22Rv1 (cell line): Measurements from ENCODE around the gene EVA1C.
A peak's percentile ranks its signal among the peaks of the same experiment; 100 is the strongest.

Experiments used
- H3K27ac ChIP-seq: fragments of 450-650 bp; 2 replicates; pipeline ENCODE4 v1.5.1; 2017
- ZFX ChIP-seq: fragments of 450-650 bp; IDR thresholded peaks from 2 replicates; pipeline ENCODE4 v1.6.1; 2017; ENCODE audit warnings: antibody characterized with exemption, borderline replicate concordance
- TF ChIP-seq, protein P1 (sequence below): fragments of 450-650 bp; IDR thresholded peaks from 2 replicates; pipeline ENCODE4 v1.5.1; 2017; ENCODE audit warnings: mild to moderate bottlenecking

The EVA1C gene

DNA sequence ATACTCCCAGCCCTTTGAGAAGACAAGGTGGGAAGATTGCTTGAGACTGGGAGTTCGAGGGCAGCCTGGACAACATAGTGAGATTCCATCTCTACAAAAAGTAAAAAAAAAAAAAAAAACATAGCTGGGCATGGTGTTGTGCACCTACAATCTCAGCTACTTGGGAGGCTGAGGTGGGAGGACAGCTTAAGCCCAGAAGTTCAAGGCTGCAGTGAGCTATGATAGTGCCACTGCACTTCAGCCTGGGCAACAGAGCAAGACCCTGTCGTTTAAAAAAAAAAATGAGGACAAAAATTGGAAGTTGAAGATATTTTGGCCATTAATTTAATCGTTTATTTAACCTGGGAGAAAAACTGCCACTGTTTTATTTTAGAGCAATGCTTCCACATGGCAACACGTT, 20.8 kb upstream of the EVA1C start:
- no peak overlapping the region for H3K27ac ChIP-seq
- TF ChIP-seq ZFX = no peak
- TF ChIP-seq, protein P1, sequence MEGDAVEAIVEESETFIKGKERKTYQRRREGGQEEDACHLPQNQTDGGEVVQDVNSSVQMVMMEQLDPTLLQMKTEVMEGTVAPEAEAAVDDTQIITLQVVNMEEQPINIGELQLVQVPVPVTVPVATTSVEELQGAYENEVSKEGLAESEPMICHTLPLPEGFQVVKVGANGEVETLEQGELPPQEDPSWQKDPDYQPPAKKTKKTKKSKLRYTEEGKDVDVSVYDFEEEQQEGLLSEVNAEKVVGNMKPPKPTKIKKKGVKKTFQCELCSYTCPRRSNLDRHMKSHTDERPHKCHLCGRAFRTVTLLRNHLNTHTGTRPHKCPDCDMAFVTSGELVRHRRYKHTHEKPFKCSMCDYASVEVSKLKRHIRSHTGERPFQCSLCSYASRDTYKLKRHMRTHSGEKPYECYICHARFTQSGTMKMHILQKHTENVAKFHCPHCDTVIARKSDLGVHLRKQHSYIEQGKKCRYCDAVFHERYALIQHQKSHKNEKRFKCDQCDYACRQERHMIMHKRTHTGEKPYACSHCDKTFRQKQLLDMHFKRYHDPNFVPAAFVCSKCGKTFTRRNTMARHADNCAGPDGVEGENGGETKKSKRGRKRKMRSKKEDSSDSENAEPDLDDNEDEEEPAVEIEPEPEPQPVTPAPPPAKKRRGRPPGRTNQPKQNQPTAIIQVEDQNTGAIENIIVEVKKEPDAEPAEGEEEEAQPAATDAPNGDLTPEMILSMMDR = no peak

DNA sequence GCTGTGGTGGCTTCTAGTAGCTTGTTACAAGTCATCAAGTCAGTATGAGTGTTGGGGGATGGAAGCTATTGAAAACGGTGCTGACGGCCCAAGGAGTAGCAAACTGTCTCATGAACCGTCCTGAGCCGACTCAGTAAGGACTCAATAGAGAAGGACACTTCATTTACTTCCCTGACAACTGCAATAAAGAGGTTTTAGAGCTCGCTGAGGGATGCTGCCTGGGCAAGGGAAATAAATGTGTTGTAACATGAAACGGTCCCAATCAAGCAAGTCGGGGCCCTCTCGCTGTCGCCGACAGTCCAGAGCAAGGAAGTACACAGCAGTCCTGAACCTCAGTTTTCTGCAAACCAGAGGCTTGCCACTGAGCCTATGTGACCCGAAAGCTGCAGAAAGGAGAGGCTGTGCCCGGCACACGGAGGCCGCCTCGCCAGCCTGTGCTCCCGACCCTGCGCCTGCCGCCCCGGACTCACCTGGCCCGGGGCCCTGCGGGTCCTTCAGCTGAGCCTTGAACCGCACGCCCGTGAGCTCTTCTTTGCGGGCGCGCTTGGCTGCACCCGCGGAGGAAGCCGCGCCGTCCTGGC, 20.1 kb upstream of the EVA1C start:
- no peak for TF ChIP-seq ZFX
- TF ChIP-seq, protein P1 = no peak
- peak overlapping the region; percentile 65; the same call in 1 of the 2 replicates for H3K27ac ChIP-seq

DNA sequence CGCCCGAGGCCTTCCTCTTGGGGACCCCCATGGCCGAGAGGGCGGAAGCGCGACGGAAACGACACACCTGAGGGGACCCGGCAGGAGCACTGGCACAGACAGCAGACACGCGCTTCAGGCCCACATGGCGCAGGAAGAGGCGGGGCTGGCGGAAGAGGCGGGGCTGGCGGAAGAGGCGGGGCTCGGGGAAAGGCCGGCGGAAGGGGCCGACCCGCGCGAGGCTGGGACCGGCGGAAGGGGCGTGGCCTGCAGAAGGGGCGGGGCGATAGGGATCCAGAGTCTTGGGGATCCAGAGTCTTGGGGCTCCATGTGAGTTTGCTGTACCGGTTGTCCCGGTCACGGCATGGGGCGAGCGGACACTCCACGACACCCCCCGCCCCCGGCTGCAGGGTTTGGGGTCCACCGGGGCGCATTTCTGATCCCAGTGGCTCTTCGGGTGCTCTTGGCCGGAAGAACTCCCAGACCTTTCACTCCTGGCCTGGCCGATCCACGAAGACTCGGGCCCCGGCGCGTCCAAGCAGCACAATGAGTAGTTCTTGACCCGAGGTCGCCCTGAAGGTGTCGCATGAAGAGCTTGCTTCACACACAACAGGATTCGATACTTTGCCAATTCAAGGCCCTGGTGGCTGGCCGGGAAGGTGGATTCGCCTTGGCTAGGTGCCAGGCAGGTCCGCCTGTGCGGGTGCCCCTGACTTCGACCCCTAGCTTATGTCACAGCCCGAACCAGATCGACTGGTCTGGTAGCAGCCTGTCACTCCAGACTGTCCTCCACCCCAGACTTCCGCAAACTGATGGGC, 19.4 kb upstream of the EVA1C start, which contains the start of gene URB1:
URB1 (minus strand) TSS at position 133 of the 797 bp plus-strand sequence; CDS start at position 31, 102 bp downstream.
- peak within 1 kb of the TSS; percentile 65 for H3K27ac ChIP-seq
- no peak for TF ChIP-seq ZFX
- TF ChIP-seq, protein P1 = 0 out of 2 replicates have a peak, but pooled peaks have one; percentile 17

DNA sequence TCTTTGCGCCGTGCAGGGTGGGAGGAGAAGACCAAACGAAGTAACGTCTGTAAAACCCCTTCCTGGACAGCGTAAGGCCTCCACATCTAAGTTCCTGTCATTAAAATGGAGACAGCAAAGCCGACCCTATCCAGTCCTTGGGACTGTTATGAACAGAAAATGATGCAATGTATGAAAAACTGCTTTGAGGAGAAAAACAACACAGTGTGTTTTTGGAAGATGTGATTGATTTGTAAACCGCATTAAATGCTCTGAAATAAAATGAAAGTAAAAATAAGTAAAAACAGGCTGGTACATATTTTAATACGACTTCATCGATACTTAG, 18.9 kb upstream of the EVA1C start:
- peak overlapping the region; percentile 65 for H3K27ac ChIP-seq
- TF ChIP-seq, protein P1 = no peak
- TF ChIP-seq ZFX = no peak

DNA sequence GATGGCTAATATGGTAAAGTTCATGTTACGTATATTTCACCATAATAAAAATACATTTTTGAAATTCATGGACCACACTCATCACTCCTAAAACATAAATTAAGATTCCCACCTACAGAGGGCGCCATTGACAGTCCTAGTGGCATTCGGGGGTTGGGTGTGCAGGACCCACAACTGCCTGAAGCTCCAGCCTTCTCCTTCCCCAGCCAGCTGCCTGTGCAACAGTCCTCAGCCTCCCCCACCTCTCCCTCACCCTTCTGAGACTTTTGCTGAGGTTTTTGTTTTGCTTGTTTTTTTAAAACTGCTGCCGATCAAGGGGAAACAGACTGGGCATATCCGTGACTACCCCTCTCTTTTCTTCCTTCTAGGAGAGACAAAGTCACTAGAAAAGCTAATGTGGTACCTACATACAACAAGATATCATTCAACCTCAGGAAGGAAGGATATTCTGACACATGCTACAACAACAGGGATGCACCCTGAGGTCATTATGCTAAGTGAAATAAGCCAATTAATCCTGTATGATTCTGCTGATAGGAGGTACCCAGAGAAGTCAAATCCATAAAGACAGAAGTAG, 9.2 kb upstream of the EVA1C start:
- TF ChIP-seq ZFX = no peak
- TF ChIP-seq, protein P1 = peak; percentile 82

DNA sequence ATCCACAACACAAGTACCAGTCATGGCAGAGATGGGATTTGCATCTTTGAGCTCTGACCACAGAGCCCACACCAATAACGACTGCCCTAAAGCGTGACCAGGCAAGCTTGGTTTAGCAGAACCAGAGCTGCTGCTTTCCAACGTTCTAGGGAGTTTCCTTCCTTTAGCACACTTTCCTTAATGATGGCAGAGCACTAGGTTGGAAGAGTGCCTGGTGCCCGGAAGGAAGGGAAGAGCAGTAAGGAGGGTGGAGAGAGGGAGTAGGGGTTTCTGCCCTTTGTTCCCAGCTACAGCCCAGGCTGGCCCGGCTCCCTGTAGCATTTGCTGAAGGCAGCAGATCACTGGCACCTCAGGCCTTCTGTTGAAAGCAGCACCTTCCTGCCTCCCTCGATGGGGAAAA, 6.1 kb upstream of the EVA1C start:
- no peak for TF ChIP-seq ZFX
- TF ChIP-seq, protein P1 = no peak
- H3K27ac ChIP-seq = no peak overlapping the region

More for the DNA sequence above, 9.2 kb upstream of the EVA1C start:
- H3K27ac ChIP-seq = no peak overlapping the region

DNA sequence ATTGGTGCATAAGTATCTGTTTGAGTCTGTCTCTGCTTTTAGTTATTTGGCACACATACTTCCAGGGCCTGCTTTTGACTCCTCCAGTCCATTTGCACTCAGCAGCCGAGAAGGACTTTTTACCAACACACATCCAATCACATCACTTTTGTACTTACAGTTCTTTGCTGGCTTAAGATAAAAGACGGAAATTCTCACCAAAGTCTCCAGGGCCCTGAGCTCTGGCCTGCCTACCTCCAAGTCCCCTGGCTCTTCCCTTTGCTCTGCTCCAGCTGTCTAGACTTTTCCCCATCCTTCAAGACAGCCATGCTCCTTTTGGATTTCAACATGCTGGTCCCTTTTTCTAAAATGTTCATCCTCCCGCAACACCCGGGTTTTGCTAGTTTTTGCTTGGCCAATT, 2.2 kb upstream of the EVA1C start:
- TF ChIP-seq, protein P1 = no peak
- TF ChIP-seq ZFX = no peak
- peak overlapping the region; percentile 86; the same call in 1 of the 2 replicates for H3K27ac ChIP-seq
